ENCODE measurements around the gene NPIPA5.

- TF ChIP-seq CTCF (conservative IDR thresholded peaks at IDR 0.05) = no peak
- no peak for TF ChIP-seq ZFX (IDR thresholded peaks at IDR 0.05)
These were observed 47.8 kb upstream of the NPIPA5 start for GRCh38 chr16:15425861-15426260.

Measured in C4-2B (cell line).